HG03066 (cell line): Measurements from ENCODE around the gene AKR7A2.

ENCODE experiments used
- ATAC-seq: cut with Tn5 transposase; IDR thresholded peaks from one replicate; pipeline ENCODE4 v1.9.1; 2021; ENCODE audit warnings: low read depth; ENCODE audit not compliant: unreplicated experiment

The AKR7A2 gene

DNA sequence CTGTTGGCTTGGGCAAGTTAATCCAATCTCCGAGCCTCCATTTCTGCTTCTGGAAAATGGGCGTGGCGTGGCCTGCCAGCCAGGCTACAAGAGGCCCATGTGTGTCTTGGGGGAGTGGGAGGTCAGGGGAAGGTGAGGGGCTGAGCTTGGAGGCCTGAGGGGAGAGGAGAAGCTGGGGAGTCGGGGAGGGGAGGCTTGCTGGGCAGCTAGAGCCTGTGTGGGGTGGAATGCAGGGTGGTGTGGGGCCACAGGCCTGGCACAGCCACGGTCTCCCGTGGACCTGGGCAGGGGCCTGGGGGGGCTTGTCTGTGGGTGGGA is 14.8 kb upstream of the AKR7A2 start:
- no peak for ATAC-seq

GRCh38 chr1:19325958-19326747 is 14.2 kb upstream of the AKR7A2 start:
- ATAC-seq, result no peak

- no peak for ATAC-seq
Observed at GRCh38 chr1:19325368-19325957, 13.5 kb upstream of the AKR7A2 start.

DNA sequence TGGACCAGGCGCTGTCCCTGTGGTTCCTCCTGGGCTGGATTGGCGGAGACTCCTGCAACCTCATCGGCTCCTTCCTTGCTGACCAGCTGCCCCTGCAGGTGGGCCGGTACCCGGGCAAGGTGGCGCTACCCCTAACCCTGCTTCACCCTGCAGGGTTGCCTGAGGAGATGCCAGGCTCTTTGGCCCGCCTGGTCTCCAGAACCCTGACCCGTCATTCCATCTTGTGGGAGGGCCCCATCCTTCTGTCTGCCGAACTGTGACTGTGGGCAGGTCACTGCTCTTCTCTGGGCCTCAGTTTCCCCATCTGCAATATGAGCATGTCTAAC is 12.7 kb upstream of the AKR7A2 start:
- ATAC-seq, result no peak

- ATAC-seq, result no peak
Observed at GRCh38 chr1:19323987-19324664, 12.2 kb upstream of the AKR7A2 start.

- ATAC-seq, result no peak
Observed at GRCh38 chr1:19322481-19322880, 10.5 kb upstream of the AKR7A2 start.

- no peak for ATAC-seq
Observed at GRCh38 chr1:19321071-19321470, 9.1 kb upstream of the AKR7A2 start.

- ATAC-seq, result no peak
Observed at GRCh38 chr1:19319196-19319595, 7.3 kb upstream of the AKR7A2 start.

GRCh38 chr1:19317126-19317910 is 5.4 kb upstream of the AKR7A2 start:
- no peak for ATAC-seq

DNA sequence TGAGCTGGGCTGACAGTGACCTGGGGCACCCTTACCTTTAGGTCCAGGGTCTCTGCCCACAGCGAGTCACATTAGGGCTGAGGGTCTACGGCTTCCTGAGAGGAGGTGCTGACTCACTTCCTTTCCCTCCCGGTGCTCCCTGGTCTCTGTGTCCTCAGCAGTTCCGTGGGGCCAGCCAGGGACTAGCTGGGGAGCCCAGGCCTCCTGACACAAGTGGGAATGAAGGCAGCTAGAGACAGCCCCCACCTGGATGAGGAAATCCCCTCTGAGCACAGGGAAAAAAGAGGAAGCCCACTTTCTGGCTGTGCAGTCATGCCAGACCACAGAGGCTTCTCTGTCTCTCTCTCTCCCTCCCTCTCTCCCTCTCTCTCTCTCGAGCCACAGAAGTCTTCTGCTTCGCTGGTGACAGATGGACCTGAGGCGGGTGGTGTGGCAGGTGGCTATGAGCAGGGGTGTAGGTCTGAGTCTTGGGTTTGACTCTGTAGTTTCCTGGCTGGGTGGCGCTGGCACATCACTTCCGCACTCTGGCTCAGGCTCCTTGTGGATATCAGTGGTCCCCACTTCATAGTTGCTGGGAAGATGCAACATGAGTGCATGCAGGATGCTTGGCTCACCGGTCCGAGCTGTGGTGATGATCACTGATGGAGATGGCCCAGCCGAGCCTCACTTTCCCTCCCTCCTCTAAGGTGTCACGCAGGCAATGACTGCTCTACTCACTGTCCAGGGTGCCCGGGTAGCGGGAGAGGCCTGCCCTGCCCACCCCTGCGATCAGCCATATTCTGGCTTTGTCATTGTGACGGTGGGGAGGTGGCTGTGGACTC is 3.6 kb upstream of the AKR7A2 start:
- ATAC-seq, result no peak

DNA sequence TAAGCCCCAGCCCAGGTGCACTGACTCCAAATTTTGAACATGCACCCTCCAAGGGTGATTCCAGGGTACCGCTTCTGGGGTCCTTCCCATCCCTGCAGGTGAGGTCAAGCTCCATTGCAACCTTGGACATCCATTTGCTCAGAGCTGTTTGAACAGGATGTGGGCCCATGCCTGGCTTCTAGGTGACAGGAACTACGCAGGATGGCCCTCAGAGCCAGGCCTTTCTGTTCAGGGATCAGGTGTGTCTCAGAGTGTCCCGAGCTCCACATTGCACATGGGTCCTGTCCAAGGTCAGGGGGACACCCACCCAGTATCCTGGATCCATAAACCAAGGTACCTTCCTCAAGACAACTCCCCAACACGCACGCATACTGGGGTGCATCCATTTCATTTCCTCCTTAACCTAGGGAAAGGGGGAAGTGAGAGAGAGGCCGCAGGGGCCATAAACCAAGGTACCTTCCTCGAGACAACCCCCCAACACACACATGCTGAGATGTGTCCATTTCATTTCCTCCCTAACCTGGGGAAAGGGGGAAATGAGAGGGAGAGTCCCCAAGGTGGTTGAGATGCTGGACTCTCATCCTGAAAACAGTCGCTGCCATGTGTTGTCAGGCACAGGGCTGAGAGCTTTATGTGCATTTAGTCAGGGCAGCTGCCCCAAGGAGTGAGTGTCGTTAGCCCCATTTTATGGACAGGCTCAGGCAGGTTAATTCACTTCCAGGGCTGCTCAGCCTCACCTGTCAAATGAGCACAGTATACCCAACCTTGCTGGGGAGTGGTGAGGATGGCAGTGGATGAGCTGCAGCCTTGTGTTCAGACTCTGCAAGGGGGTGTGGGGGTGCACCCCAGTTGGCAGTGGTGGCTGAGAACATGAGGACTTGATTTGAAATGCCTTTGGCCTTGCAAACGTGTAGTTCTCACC is 2.3 kb upstream of the AKR7A2 start:
- ATAC-seq, result no peak

DNA sequence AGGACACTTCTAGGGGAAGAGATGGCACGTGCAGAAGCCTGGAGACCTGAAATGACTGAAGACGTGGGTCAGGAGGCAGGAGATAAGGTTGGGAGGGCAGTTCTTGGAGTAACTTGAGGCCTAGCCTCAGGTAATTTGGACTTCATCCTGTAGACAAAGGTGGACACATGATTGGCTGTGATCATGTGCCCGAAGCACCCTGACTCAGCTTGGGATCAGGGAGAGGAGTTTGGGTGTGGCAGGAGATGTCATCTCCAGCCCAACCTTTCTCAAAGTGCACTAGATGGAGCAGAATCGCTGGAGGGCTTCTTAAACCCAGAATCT is 1.7 kb upstream of the AKR7A2 start:
- no peak for ATAC-seq

DNA sequence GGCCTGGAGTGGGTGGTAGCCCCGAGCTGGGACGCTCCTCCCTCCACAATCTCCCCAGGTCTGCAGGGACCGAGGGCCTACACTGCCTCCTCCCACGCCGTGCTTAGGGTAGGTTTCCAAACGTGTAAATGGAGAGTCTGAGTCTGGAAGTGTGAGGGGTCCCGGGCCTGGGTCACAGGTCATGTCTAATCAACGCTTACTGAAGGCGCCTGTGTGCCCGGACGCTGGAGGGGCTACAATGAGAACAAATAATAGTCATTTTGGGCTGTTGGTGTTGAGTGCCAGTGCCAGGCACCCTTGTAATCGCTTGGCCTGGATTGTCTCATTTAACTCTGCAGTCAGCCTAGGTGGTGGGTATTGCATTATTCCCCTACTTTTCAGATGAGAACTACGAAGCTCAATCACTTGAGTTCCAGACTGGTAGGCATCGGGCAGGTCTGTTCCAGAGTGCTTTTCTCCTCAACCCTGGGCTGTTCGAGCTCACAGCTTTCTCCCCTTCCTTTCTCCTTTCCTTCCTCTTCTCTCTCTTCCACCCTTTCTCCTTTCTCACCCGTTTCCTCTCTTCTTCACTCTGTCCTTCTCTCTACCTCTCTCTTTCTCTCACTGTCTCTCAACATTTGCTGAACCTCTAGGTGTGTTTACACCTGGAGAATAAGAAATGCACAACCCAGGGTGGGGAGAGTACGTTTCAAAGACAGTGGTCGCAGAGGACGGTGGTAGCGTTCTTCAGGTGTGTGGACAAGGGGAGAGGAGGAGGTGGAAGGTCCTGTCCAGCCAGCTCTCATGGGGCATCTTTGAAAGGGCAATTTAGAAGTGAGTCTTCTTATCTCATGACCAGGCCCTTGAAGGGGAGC is 1.1 kb upstream of the AKR7A2 start:
- ATAC-seq, result peak; percentile 22

GRCh38 chr1:19311503-19311930 is 427 bp downstream of the AKR7A2 start:
- no peak for ATAC-seq

GRCh38 chr1:19310720-19311502 is 1.0 kb downstream of the AKR7A2 start:
- no peak for ATAC-seq

- ATAC-seq, result no peak
Observed at GRCh38 chr1:19310061-19310460, 1.9 kb downstream of the AKR7A2 start.

- ATAC-seq, result no peak
Observed at GRCh38 chr1:19309123-19309813, 2.7 kb downstream of the AKR7A2 start.
